HTERT RPE-1 (cell line): ENCODE measurements around the gene ZNF577.

Experiments
- in situ Hi-C: fragments of 300-500 bp; cut with MboI; formaldehyde crosslinking; loops from 4 replicates; pipeline ENCODE4 v1.14.3; 2020; ENCODE audit warnings: low sequenced_read_pairs

ZNF577 gene

DNA sequence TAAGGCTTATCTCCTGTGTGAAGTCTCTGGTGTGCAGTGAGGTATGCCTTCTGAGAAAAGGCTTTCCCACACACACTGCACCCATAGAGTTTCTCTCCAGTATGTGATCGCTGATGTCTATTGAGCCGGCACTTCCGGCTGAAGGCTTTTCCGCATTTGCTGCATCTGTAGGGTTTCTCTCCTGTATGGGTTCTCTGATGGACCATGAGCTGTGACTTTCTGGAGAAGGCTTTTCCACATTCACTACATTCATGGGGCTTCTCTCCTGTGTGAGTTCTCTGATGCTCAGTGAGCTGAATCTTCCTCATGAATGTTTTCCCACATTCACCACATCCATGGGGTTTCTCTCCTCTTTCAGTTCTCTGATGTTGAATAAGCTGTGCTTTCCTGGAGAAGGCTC is 14.7 kb downstream of the ZNF577 start:
- in situ Hi-C loops: no loop called here

DNA sequence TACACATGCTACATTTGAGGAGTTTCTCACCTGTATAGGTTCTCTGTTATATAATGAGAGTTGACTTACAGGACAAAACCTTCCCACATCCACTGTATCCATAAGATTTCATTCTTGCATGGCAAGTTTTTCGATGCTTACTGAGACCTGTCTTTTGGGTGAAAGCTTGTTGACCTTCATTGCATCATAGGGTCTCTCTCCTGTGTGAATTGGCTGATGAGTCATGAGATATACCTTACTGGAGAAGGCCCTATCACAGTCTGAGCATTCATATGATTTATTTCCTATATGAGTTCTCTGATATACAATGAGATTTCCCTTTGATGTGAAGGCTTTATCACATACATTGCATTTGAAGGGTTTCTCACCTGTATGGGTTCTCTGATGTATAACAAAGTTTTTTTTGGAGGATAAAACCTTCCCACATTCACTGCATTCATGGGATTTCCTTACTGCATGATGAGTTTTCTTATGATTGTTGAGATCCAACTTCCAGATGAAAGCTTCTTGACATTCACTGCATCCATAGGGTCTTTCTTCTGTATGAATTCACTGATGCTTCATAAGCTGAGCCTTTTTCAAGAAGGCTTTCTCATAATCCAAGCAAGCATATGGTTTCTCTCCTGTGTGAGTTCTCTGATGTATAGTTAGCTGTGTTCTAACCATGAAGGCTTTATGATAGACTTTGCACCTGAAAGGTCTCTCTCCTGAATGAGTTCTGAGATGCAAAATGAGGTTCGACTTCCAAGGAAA is 25.7 kb downstream of the ZNF577 start:
- in situ Hi-C loops: no loop called here

DNA sequence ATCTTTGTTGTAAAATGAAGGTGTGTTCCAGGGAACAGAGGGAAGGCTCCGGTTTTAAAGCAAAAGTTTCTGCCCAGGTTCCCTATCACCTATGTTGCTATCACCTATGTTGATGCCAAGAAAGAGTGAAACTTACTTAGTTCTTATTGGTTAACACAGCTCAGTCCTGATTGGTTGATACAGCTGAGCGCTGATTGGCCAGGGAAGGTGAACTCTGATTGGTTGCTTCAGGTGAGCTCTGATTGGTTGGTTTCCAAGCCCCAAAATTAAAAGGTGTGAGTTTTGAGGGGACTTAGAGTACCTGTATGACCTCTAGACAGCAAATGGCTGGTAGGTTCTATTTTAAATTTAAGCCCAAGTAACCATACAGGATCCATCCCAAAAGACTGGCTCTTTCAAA is 50.6 kb downstream of the ZNF577 start:
- in situ Hi-C loops: no loop called here

DNA sequence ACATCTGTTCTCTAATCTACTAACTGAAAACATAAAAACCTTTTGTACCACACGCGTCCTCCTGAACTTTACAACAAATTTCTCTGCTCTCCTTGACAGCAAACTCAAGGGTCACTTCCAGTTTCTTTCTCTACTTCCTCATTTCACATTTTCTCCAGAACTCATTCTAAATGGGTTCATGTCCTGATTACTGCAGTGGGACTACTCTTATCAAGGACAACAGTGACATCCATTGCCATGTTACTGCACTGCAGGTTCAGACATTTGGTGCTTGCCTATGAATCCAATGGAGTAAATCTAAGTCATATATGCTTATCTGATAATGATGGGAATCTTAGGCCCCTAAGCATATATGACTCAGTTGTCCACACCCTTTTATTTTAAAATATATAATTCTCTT is 57.5 kb downstream of the ZNF577 start:
- in situ Hi-C loops: no loop called here

DNA sequence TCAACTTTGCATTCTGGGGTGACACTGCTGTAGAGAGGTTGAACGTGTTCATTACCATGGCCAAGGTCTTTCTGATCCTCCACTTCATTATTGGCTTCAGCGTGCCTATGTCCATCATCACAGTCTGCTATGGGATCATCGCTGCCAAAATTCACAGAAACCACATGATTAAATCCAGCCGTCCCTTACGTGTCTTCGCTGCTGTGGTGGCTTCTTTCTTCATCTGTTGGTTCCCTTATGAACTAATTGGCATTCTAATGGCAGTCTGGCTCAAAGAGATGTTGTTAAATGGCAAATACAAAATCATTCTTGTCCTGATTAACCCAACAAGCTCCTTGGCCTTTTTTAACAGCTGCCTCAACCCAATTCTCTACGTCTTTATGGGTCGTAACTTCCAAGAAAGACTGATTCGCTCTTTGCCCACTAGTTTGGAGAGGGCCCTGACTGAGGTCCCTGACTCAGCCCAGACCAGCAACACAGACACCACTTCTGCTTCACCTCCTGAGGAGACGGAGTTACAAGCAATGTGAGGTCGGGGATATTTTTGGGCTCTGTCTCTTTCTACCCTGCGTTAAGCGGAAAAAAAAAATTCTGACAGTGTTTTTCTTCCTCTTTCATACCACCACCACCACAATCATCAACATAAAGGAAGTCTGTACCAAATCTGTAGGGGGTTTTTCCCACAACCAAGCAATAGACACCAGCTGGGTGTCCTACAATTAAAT is 63.3 kb downstream of the ZNF577 start:
- in situ Hi-C loops: no loop called here

DNA sequence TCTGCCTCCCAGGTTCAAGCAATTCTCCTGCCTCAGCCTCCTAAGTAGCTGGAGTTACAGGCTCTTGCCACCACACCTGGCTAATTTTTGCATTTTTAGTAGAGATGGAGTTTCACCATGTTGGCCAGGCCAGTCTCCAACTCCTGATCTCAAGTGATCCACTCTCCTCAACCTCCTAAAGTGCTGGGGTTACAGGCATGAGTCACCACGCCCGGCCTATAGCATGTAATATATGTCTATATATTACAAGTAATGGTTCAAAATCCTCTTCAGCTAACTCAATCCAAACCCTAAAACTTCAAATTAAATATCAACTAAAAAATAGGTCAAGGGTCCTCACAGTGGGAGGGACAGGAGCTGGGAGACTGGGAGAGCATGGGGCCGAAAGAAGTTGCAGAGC is 64.8 kb downstream of the ZNF577 start:
- in situ Hi-C loops: no loop called here

DNA sequence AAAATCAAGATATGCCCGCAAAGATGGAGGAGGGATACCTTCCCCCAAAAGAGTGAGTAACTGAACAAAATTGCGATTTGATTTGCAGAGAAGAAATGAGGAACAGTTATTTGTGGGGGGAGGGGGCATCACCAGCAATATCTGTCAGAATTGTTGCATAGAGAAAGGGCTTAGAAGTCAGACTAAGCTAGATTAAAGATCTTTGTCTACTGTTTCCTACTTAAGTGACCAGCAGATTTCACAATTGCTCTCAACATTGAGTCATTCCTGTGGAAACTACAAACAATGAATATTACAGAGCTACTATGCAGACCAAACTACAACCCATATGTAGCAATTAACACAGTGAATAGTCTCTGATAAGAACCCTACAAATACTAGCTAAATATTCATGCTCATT is 65.4 kb downstream of the ZNF577 start:
- in situ Hi-C loops: no loop called here

DNA sequence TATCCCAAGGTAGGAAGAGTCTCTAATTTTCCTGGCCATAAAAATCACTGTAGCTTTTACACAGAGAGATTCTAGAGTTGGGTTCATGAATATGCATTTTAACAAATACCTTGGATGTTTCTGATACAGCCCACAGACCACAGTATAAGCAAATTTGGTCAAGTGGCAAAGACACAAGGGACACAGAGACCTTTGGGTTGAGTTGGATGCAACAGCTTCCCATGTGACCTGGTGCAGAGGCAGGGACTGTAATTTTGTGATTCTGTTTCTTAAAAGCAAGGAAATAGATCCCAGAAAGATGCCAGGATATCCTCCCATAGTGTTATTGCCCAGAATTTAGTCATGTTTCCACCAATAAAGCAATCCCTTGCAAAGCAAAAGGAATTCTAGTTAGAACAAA is 65.8 kb downstream of the ZNF577 start:
- in situ Hi-C loops: no loop called here

DNA sequence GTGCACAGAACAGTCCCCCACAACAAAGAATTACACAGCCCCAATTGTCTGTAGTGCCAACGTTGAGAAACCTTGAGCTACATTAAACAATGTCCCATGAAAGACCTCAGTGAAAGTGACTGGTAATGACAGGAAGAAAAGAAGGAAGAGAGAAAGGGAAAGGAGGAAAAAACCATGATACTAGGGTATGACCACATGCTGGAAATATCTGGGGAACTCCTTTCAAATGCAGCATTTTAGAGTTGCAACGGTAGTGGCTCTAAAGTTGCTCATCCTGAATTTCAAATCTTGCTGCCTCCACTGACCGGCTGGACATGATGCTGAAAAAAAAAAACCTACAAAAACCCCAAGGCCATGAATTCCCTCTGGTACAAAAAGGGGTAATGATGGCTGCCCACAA is 66.3 kb downstream of the ZNF577 start:
- in situ Hi-C loops: no loop called here
